Activated CD4-positive, alpha-beta T cell treated with anti-CD3 and anti-CD28 coated beads, Interleukin-2, amount 50 U/mL, for 48 hours (primary cell): Measurements from ENCODE around the gene WWC2.

ENCODE experiments used
- DNase-seq, 2 experiments: peaks; one replicate each; pipeline ENCODE4 v3.0.0-alpha.2; 2020

The WWC2 gene

GRCh38 chr4:183360161-183360919, 261.3 kb downstream of the WWC2 start:
- DNase-seq: no peak

DNA sequence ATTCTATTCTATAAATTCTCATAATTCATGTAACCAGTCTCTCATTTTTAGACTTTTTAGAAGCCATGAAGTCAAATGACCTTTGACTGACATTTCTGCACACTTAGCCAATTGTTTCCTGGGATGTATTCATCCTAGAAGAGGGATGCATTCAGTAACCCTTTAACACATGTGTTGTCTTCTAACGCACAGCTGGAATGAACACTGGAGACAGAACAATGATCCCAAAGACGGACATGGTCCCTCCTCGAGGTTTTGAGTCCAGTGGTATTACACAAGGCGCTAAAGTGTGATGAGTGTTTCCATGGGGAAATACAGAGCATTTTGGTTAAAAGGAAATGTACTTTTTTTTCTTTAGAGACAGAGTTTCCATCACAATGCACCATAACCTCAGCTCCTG, 263.0 kb downstream of the WWC2 start:
- no peak for DNase-seq

GRCh38 chr4:183362916-183363542, 264.0 kb downstream of the WWC2 start:
- DNase-seq: no peak

- DNase-seq: no peak
These were observed 265.0 kb downstream of the WWC2 start for GRCh38 chr4:183364025-183364424.

GRCh38 chr4:183366206-183366835, 267.3 kb downstream of the WWC2 start:
- DNase-seq: no peak

DNA sequence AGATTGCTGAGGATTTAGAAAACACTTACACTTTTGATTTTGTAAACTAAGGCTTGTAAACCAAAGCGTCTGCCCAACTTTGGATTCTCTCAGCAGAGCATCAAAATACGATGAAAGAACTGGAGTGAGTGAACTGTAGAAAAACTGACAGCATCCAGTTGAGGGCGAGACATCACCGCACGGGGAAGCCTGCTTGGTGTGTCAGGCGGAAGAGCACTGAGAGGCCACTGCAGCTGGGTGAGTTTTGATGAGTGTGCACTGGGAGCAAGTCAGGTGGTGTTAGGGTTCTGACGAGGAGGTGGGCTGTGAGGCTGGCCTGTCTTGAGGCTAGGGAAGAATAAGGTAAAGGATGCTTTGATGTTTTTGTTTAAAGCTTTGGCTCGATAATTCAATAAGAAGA, 270.0 kb downstream of the WWC2 start:
- DNase-seq: no peak
